HG03342 (cell line): ENCODE results near the gene UPK3BL2.
A peak's percentile ranks its signal among the peaks of the same experiment; 100 is the strongest.
"Not testable (repeated sequence)": the region's sequence is repeated elsewhere in the genome, so short reads cannot be mapped to it uniquely, and the experiment has no call there.

ENCODE experiments used
- ATAC-seq: cut with Tn5 transposase; IDR thresholded peaks from one replicate; pipeline ENCODE4 v1.9.1; 2021; ENCODE audit warnings: mild to moderate bottlenecking, moderate library complexity; ENCODE audit not compliant: unreplicated experiment

UPK3BL2 gene, protein sequence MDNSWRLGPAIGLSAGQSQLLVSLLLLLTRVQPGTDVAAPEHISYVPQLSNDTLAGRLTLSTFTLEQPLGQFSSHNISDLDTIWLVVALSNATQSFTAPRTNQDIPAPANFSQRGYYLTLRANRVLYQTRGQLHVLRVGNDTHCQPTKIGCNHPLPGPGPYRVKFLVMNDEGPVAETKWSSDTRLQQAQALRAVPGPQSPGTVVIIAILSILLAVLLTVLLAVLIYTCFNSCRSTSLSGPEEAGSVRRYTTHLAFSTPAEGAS

GRCh38 chr7:102543596-102543995 is at the start of gene UPK3BL2:
Gene UPK3BL2, minus strand, starts transcription at chr7:102543696. Its CDS starts 60 bp downstream, at chr7:102543636.
- ATAC-seq, result not testable (repeated sequence)

- ATAC-seq, result peak; percentile 43
These were observed 49.1 kb upstream of the UPK3BL2 start for GRCh38 chr7:102592477-102593019.

DNA sequence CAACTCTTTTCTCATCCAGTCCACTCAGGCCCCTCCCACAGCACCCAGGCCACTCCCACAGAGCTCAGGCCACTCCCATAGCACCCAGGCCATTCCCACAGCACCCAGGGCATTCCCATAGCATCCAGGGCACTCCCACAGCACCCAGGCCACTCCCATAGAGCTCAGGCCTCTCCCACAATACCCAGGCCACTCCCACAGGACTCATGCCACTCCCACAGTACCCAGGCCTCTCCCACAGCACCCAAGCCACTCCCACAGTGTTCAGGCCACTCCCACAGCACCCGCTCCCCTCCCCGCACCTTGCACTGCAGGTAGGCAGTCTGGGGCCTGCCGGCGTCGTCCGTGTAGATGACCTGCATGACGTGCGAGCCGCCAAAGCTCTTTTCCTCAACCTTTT is 46.4 kb upstream of the UPK3BL2 start:
- ATAC-seq, result peak; percentile 44

GRCh38 chr7:102583495-102583894 is 40.0 kb upstream of the UPK3BL2 start:
- not testable (repeated sequence) for ATAC-seq

DNA sequence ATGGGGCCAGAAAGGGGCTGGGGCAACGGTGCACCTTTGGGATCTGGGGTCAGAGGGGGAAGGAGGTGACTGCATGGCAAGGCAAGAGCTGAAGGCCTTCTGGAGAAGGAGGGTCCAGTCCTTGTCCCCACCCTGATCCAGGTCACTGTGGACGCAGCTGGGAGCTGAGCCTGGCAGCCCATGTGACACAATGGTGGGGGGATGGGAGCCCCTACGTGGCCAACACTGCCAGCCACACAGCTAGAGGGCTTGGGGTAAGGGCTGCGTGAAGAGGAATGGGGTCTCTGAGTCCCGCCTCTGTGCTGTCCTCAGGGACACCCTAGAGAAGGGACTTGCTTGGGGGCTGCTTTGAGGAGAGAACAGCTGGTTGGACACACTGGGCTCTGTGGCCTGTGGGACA is 38.2 kb upstream of the UPK3BL2 start:
- ATAC-seq, result not testable (repeated sequence)

- not testable (repeated sequence) for ATAC-seq
These were observed 35.0 kb upstream of the UPK3BL2 start for GRCh38 chr7:102578486-102578885.

DNA sequence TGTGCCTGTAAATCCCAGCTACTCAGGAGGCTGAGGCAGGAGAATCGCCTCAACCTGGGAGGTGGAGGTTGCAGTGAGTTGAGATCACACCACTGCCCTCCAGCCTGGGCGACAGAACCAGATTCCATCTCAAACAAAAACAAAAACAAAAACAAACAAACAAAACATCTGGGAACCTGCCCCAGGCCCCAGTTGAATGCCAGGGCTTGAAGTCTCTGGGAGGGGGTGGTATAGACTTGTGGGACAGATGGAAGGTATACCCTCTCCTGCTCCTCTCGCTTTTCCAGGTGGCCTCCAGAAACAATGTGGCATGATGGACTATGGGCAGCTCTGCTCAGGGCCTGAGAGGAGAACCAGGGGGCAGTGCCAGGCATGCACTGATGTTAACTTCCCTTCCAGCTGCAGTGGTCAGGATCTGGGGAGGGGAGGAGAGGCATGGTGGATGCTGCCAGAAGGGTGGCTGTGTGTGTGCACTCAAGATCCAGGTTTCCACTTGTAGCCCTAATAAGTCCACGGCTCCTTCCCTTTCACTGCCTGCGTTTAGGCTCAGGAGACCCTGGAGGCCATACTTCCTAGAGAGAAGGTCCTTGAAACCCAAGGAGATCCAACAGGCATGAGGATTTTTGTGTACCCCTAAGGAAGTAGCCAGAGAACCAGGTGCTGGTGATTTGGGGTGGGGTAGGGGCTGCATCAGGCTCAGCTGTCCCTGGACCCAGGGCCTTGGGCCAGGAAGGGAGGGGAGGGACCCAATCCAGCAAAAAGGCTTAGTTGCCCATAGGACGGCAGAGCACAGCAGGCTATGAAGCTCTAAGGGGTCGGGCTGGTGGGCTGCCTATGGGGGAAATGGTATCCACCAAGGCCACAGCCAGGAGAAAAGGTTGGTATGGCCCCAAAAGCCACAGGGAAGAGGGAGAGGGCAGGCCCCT is 34.1 kb upstream of the UPK3BL2 start:
- not testable (repeated sequence) for ATAC-seq

DNA sequence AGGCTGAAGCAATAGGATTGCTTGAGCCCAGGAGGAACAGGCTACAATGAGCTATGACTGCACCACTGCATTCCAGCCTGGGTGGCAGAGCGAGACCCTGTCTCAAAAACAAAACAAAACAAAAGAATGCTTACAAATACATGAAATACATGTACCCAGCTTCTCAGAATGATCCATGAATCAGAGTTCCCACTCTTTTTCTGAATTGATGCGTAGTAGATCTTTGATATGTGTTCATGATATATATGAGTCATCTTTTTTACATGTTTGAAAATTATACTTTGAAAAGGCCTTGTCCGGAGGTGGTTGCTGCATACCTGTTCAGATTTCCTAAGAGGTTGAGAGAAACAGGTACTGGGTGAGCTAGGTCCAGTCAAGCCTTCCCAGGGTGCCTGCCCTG is 32.9 kb upstream of the UPK3BL2 start:
- not testable (repeated sequence) for ATAC-seq

GRCh38 chr7:102574607-102575006 is 31.1 kb upstream of the UPK3BL2 start:
- ATAC-seq, result not testable (repeated sequence)

DNA sequence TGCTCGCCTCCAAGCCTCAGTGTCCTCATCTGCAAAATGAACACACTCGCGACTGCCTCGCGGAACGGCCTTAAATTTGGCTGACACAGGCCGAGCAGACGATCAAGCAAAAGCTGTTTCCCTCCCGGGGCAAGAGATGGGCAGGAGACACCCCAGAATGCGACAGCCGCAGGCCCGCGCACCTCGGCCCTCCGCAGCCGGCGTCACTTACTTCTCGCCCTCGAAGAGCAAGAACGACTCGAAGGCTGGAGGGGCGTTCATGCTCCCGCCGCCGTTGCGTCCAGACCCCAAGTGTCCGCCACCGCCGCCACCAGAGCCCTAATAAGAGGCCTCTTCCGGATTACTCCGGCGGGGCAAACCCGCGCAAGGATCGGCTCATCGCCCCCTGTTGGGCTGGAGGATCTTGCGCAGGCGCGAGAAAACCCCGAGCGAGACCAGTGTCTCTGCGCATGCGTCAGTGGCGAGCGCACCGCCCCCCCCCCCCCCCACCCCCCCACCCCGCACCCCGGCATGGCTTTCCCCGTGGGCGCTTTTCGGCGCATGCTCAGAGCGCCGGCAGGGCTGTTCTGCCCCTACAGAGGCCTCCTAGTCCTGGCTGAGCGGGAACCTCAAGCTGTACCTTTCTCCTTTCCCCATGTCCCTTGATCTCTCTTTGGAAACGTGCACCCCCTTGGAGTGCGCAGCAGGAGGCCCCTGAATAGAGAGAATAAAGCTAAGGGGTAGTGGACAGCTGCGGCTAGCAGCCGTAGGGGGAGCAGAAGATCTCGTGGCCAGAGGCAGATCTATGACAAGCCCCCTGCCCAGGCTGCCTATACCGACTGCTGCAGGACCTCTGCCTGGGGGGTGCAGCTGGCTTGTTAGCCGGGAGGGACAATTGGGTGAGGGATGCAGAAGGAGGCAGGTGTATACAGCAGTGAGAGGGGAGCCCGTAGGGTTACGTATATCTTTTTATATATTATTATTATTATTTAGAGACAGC is 29.1 kb upstream of the UPK3BL2 start, which contains the start of gene POLR2J3:
Gene POLR2J3 (minus strand): TSS at position 323 of the 979 bp plus-strand sequence. CDS start 62 bp downstream, at position 261.
- peak; percentile 84 for ATAC-seq

DNA sequence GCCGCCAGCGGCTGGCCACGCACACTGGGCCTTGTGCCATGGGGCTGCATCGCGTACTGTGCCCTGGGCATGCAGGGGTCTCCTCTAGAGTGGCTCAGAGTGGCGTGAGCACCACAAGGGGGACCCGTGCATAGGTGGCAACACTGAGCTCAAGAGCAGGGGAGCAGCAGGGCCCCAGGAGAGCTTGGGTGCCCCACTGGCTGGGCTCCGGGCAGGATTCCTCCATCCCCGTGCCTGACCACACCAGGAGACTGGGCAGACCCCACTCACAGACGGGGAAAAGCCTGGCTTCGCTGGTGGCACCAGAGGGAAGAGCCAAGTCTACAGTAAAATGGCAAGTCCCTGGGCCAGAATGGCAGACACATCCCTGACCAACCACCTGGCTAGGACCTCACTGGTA is 25.1 kb upstream of the UPK3BL2 start:
- ATAC-seq, result not testable (repeated sequence)

DNA sequence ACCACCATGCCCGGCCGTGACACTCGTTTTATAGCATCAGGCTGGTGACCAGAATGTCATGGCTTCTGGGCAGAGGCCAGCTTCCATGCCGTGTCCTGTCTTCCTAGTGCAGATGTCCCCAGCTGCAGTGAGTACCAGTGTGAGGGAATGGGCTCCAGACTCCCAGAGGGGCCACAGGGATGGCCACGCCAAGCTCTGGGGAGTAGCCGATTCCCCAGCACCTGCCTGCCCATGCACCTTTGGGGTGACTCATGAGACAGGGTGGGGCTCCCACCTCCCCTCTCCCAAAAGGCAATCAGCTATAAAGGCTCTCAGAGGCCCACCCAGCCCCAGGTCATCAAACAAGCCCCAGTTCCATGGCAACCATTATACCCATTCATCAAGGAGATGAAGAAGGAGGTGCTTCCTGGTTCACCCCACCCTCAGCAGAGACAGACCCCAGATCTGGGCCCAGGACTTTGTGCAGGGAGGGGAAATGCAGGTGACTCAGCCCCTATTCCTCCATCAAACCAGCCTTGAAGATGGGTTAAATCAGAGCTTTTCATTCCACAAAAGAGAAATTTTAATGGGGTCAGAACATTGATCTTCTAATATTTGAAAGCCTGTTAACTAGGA is 7.4 kb upstream of the UPK3BL2 start, which contains the start of gene SPDYE2:
Gene SPDYE2 (plus strand): TSS at position 419 of the 615 bp plus-strand sequence. CDS start 2,030 bp downstream, outside the sequence.
- ATAC-seq, result not testable (repeated sequence)

DNA sequence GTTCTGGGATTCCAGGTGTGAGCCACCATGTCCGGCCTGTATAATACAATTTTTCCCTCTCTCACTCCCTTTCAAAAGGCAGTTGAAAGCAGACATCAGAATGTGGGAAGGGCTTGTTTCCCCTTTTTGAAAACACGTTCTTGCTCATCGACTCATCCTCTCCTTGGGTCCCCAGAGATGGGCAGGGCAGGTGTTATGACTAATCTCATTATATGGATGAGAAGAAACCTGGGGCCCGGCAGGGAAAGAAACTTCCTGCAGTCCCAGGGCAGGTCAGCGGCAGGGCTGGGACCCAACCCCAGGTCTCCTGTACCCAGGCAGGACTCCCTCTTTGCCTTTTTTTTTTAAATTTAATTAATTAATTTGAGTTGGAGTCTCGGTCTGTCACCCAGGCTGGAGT is 2.9 kb upstream of the UPK3BL2 start:
- ATAC-seq, result peak; percentile 85

GRCh38 chr7:102545288-102545687 is 1.8 kb upstream of the UPK3BL2 start:
- not testable (repeated sequence) for ATAC-seq

DNA sequence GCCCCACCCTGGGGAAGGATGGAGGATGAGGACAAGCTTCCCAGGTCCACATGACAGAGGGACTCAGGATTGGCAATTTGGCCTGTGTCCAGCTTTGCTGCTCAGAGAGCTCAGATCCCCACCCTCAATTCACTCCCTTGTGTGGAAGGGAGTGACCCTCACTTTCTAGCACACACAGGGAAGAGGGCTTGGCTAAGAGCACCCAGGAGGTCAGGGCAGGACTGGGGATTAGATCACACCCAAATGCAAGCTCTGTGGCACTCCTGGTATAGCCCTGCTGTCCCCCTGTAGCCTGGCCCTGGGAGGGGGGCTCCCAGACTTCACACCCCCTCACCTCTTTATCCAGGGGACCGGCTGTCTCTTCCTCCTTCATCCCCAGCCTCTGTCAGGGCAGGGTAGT is 876 bp upstream of the UPK3BL2 start:
- ATAC-seq, result not testable (repeated sequence)

GRCh38 chr7:102542771-102543170 is 725 bp downstream of the UPK3BL2 start:
- ATAC-seq, result not testable (repeated sequence)

- not testable (repeated sequence) for ATAC-seq
These were observed 1.4 kb downstream of the UPK3BL2 start for GRCh38 chr7:102542083-102542482.

- not testable (repeated sequence) for ATAC-seq
These were observed 2.9 kb downstream of the UPK3BL2 start for GRCh38 chr7:102540604-102541003.

DNA sequence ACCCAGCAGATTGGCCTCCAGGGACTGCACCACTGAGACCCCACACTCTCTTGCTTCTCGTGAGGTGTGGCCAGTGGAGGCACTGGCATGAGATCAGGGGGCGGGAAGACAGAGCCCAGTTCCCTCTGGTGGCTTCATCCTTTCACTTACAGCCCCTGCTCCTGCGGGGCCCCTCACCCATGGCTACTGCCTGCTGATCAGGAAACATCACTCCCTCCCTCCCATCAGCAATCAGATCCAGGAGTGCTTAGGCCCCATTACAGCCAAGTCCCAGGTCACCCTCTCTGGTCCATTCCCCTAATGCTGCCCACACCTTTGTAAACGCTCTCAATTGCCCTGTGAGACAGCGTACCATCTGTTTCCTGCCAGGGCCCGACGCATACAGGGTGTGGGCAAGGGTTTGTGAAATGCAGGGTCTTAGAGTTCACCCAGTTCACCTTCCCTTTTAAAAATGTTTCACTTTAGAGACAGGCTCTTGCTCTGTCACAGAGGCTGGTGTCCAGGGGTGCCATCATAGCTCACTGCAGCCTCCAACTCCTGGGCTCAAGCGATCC is 8.4 kb downstream of the UPK3BL2 start:
- not testable (repeated sequence) for ATAC-seq
